NOMO-1 treated with DMSO at 0.1 percent for 48 hours (cell line): ENCODE measurements around the gene CFAP74.
A peak's percentile ranks its signal among the peaks of the same experiment; 100 is the strongest.

Experiments used
- DNase-seq: peaks from one replicate; lab custom pipeline; 2025; ENCODE audit not compliant: unreplicated experiment; lab: John Stamatoyannopoulos, UW

Gene CFAP74

DNA sequence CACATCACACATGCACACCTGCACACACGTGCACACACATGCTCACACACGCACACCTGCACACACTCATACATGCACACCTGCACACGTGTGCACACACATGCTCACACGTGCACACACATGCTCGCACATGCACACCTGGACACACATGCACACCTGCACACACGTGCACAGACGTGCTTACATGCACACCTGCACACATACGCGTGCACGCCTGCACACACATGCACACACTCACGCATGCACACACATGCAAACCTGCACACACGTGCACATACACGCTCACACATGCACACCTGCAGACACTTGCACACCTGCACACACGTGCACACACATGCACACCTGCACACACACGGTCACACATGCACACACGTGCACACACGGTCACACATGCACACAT lies 32.6 kb downstream of the CFAP74 start:
- DNase-seq, result no peak

- DNase-seq, result no peak
Observed at GRCh38 chr1:1969953-1970716, 33.5 kb downstream of the CFAP74 start.

DNA sequence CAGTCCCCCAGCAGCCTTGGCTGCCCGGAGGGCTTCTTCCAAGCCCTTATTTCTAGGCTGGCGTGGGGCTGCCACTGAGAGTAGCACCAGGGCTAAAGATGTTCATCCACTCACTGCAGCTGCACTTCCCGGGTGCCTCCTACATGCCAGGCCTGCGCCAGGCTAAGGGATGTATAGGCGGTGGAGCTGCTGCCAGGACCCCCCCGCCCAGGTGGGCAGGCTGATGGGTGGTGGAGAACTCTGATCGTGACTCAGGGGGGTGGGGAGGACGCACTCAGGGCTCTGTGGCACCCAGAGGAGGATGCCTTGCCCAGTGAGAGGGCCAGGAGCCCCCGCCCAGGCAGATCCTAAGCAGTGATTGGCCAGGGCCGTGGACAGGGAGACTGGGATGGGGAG lies 34.1 kb downstream of the CFAP74 start:
- no peak for DNase-seq

DNA sequence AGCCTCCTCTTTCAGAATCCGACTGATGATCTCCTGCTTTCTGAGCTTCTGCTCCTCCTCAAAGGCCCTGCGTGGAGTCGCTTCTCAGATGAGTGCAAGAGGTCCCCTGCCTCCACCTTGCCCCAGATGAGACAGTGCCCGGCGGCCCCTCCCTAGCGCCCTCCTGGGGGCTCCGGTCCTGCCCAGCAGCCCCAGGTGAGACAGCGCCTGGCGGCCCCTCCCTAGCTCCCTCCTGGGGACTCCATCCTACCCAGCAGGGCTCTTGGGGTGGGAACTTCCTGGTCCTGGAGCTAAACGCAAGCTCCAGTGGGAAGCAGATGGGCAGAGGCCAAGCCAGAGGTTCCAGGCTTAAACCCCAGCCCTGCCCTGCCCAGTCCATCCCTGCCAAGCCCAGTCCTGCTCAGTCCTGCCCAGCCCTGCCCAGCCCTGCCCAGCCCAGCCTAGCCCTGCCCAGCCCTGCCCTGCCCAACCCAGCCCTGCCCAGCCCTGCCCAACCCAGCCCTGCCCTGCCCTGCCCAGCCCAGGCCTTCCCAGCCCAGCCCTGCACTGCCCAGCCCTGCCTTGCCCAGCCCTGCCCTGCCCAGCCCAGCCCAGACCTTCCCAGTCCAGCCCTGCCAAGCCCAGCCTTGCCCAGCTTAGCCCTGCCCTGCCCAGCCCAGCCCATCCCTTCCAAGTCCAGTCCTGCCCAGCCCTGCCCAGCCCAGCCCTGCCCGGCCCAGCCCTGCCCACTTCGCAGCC lies 34.6 kb downstream of the CFAP74 start:
- DNase-seq, result no peak

- DNase-seq, result no peak
Observed at GRCh38 chr1:1967879-1968278, 35.7 kb downstream of the CFAP74 start.

DNA sequence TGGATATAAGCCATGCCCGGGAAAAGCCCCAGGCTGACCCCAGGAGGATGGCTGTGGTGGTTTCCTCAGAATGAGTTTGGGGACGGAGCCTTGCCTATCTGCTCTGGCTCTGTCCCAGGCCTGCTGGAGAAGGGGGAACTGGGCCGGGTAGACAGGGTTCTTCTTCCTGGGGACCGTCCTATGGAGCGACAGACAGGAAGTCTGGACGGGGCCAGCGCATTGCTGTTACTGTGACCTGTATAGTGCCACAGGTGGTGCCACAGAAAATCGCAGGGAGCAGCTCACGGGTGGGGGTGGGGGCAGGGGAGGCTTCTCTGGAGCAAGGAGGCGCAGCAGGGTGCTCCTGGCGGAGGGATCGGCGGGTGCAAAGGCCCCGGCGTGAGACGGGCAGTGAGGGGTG lies 36.4 kb downstream of the CFAP74 start:
- no peak for DNase-seq

DNA sequence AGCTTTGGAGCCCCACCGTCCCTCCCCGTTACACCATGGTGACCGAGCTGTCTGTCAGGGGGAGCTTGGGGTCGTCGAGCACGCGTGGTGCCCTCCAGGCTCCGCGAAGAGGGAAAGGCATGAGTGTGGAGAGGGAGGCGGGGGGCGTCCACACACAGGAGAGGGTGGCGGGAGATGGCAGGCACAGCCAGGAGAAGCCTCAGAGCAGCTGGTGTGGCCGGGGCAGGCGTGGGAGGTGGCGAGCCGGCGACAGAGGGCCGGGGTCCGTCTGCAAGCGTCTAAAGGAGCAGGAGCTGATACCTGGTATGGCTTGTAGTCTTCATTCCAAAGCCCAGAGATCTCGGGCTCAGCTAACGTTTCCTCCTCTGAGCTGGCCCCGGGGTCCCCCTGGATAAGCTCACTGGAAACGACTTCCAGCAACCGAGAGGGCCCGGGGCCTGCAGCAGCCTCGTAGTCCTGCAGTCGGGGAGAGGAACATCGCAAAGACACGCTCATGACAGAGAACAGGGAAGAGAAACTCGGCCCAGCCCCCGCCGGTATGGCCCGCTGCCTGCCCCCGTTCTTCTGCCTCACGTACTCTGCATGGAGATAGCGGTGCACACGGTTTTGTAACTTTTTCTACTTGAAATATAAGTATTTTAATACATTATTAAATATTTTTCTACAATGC lies 37.4 kb downstream of the CFAP74 start:
- peak; percentile 48 for DNase-seq

DNA sequence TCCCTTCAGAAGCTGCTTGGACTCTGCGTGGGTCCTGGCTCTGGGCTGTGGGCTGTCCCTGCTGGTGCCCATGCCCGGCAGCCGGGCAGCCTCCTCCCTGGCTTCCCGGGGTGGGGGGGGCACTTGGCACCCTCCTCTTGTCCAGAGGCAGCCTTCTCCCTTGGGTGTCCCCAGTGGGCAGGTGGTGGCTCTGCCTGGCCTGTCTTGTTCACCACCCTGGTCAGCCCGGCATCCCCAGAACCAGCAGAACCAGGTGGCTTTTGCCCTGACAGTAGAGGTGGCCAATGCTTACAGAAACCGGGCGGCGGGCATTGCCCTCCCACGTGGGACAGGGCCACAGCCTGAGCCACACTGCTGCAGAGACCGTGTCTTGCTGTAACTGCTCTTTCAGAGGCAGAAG lies 38.0 kb downstream of the CFAP74 start:
- DNase-seq, result no peak

GRCh38 chr1:1964811-1965210 lies 38.8 kb downstream of the CFAP74 start:
- no peak for DNase-seq

DNA sequence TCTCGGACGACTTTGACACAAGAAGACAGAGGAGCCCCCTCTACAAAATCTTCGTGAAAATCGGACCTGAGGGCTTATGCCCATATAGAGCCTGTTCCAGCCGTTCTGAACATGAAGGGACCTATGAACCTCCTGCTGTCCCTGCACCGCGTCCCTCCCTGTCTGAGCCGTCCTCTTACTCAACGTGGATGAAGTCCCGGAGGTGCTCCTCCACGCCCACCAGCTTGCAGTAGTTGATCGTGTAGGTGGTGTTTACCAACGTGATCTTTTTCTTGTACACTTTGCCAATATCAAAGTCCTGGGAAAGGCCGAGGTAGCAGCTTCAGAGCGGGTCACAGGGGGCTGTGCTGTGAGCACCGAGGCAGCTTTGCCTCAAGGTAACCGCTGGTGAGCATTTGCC lies 40.0 kb downstream of the CFAP74 start:
- DNase-seq, result no peak

- no peak for DNase-seq
Observed at GRCh38 chr1:1962752-1963151, 40.8 kb downstream of the CFAP74 start.

GRCh38 chr1:1960480-1961196 lies 42.9 kb downstream of the CFAP74 start:
- no peak for DNase-seq

- DNase-seq, result peak; percentile 62
Observed at GRCh38 chr1:1959840-1960479, 43.6 kb downstream of the CFAP74 start.

- DNase-seq, result no peak
Observed at GRCh38 chr1:1959459-1959839, 44.1 kb downstream of the CFAP74 start.

DNA sequence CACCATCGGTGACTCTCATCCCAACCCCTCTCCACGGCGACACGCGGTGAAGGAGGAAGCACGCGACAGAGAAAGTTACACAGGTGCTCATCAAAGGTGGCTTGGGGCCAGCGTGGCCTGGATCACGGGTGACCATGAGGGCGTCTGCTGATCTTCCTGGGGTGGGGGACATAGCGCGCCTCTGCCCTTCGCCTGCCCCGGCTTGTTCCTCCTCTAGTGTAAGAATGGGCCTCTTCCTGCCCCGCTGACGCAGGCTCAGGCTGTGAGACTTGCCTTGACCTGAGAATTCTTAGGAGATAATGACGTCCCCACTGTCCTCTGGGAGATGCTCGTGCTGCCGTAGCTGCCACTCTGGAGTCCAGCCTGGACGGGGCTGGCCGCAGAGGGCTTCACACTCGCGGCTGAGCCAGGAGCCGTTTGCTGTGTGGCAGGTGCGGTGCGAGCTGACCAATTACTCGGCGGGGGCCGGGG lies 45.5 kb downstream of the CFAP74 start:
- DNase-seq, result no peak

- DNase-seq, result no peak
Observed at GRCh38 chr1:1957533-1957961, 46.0 kb downstream of the CFAP74 start.

DNA sequence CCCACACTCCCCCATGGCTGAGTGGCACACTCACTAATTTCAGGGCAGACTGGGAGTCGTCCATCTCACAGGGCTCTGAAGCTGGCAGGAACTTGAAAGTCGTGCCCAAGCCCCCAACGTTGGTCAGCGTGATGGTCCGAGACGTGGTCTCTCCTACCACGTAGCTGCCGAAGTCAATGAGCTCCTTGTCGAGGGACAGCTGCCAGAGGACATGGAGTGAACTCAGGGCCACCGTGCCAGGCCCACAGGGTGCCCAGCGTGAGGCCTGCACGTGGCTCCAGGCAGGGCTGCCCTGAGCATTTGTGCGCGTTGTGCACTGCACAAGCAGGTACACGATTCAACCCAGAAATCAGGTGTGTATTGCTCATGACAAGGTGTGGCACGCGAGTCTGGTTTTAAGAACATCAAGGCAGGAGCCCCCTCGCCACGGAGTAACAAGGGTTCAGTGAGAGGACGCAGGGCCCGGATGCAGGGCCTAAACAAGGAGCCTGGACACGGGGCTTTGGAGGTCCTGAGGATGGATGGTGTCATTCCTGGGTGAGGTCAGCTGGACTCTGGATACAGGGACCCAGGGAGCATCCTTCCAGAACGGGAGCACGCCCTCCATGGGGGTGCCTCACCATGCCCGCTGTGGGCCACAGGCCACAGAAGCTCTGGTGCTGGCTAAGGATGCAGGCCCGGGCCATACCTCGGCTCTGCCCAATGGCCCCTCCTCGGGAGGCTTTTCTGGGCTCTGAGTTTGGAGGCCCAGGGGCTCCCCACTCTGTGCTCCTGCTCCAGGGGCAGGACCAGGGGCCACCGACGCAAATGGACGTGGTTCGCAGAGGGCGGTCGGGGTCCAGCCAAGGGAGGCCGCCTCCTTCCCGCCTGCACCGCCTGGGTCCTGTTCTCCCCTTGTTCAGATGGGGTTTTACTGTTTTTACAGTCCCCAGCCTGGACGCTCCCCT lies 46.7 kb downstream of the CFAP74 start:
- DNase-seq, result no peak

- DNase-seq, result no peak
Observed at GRCh38 chr1:1956101-1956500, 47.5 kb downstream of the CFAP74 start.

DNA sequence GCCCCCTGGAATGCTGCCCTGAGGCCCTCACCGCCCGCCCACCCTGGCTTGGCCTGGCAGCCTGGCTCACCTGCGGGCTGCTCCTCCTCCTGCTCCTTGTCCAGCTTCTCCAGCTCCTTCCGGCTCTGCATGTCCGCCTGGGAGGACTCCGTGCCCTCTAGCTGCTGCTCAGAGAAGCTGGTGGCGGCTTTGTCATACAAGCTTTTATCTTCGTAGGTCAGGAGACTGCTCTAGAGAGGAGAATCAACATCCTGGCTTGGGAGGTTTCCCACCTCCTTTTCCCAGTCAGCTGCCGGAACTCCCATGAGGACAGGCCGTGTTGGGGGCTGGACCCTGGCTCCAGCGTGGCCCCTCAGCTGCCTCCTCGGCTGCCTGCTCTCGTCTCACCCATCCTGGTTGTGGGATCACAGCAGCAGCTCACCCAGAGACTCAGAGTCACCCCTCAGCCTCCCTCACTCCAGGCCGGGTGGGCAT lies 47.9 kb downstream of the CFAP74 start:
- DNase-seq, result no peak
